Measurements from ENCODE around the gene TTL. TPM values are rescaled to one million over a fixed set of nuclear protein-coding genes. Genes with fewer than 3 reads are reported as not detected.
"Not testable (repeated sequence)": the region's sequence is repeated elsewhere in the genome, so short reads cannot be mapped to it uniquely, and the experiment has no call there.

Gene TTL
- total and polyA plus RNA-seq, 11 donors = 13.0 to 55.3 (median 38.7) TPM

DNA sequence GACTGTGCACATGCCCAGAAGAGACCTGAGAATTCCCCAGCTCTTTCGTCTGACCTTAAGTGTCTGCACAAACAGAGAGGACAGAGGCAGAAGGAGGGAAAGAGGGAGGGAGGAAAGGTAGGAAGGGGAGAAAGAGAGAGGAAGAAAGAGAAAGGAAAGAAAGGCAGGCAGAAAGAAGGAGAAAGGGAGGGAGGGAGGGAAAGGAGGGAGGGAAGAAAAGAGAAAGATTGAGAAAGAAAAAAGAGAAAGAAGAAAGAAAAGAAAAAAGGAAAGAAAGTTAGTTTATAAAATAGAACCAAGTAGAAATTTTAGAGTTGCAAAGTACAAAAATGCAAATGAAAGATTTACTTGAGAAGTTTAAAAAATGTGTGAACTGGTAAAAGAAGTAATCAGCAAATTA lies 52.9 kb downstream of the TTL start:
- Histone ChIP-seq H3K27ac (no peak overlapping the region), H3K4me1 (no peaks in the 10 kb centered on the region), H3K27me3 (no peaks in the 10 kb centered on the region), H3K36me3 (peaks cover 0 to 39% (median 29%) of the 10 kb centered on the region in 9 donors), H3K9me3 (no peaks in the 10 kb centered on the region), H3K4me3 (no peak overlapping the region)
- 26 to 82% (median 78%) methylated on average over 1 of the region's 1 CpG for WGBS, 4 donors
- intact Hi-C loops (cut with DNase I) = no loop called here
- DNase-seq (no peak), ATAC-seq (no peak)
- TF ChIP-seq CTCF (IDR thresholded peaks at IDR 0.05) (no peak), POLR2A (IDR thresholded peaks at IDR 0.05) (no peak)

- DNase-seq; ATAC-seq; H3K4me1 ChIP-seq; H3K27me3 ChIP-seq; H3K4me3 ChIP-seq; H3K9me3 ChIP-seq; H3K27ac ChIP-seq; intact Hi-C loops (cut with DNase I): not testable (repeated sequence)
- H3K36me3 ChIP-seq = peaks cover 0 to 20% (median 14%) of the 10 kb centered on the region in 9 donors
Observed at GRCh38 chr2:112536665-112537064, 54.7 kb downstream of the TTL start.

DNA sequence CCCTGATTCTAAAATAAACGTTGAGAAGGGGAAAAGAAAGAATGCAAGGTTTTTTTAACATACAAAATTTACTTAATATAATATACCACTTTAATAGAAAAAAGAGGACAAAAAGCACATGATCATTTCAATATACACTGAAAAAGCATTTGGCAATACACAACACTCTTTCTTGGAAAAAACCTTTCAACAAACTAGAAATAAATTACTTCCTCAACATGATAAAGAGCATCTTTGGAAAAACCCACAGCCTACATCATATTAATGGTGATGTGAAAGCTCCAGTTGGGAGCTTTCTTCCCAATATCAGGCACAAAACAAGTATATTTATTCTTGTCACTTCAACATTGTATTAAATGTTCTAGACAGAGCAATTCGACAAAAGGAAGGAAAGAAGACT lies 57.4 kb downstream of the TTL start:
- WGBS, 4 donors = 64 to 71% (median 69%) methylated on average over 2 of the region's 2 CpGs
- no peak overlapping the region for H3K27ac ChIP-seq
- DNase-seq = no peak
- intact Hi-C loops (cut with DNase I) = no loop called here
- no peaks in the 10 kb centered on the region for H3K36me3 ChIP-seq
- no peak for ATAC-seq
- no peaks in the 10 kb centered on the region for H3K9me3 ChIP-seq
- peaks cover 0 to 24% (median 12%) of the 10 kb centered on the region in 12 donors for H3K4me1 ChIP-seq
- no peak for TF ChIP-seq POLR2A (IDR thresholded peaks at IDR 0.05)
- no peak for TF ChIP-seq CTCF (IDR thresholded peaks at IDR 0.05)
- H3K27me3 ChIP-seq = no peaks in the 10 kb centered on the region
- no peak overlapping the region for H3K4me3 ChIP-seq

DNA sequence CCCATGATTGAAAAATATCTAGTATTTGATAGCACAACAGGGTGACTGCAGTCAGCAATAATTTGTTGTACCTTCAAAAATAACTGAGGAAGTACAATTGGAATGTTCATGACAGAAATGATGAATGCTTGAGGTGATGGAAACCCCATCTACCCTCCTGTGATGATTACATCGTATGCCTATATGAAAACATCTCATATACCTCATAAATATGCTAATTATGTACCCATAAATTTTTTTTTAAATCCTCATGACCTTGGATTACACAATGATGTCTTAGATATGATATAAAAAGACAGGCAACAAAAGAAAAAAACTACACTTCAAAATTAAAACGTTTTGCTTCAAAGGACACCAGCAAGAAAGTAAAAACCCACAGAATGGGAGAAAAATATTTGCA lies 59.0 kb downstream of the TTL start:
- H3K9me3 ChIP-seq = no peaks in the 10 kb centered on the region
- DNase-seq (no peak), ATAC-seq (no peak)
- WGBS, 4 donors = 44 to 50% (median 46%) methylated on average over 2 of the region's 2 CpGs
- peaks cover 0 to 24% (median 12%) of the 10 kb centered on the region in 12 donors for H3K4me1 ChIP-seq
- no peaks in the 10 kb centered on the region for H3K27me3 ChIP-seq
- peak overlapping the region in 5 of 12 donors; percentile 69 to 93 (median 81) for H3K4me3 ChIP-seq
- intact Hi-C loops (cut with DNase I) = loop anchor here in 4 of 10 donors (5.0 to 10.0 kb wide), 3 partner anchors 41 to 59 kb away; partner anchors contain the start of genes CHCHD5 (in 3 of the 4) and TTL (in 3 of the 4)
- peak overlapping the region in 1 of 12 donors; percentile 92 for H3K27ac ChIP-seq
- H3K36me3 ChIP-seq = peaks cover 0 to 4% (median 0%) of the 10 kb centered on the region in 9 donors
- no peak for TF ChIP-seq POLR2A (IDR thresholded peaks at IDR 0.05)
- TF ChIP-seq CTCF (IDR thresholded peaks at IDR 0.05) = no peak

All from heart left ventricle (tissue), 16 donors.